ENCODE results near the gene RGS9. TPM values are rescaled to one million over a fixed set of nuclear protein-coding genes. Genes with fewer than 3 reads are reported as not detected.
A peak's percentile ranks its signal among the peaks of the same experiment; 100 is the strongest.
"Not testable (repeated sequence)": the region's sequence is repeated elsewhere in the genome, so short reads cannot be mapped to it uniquely, and the experiment has no call there.

The RGS9 gene
- total RNA-seq, 1 donor from 2014 or later, result 3.6 TPM

GRCh38 chr17:65180276-65180675 lies 43.1 kb downstream of the RGS9 start:
- DNase-seq (ENCODE audit: extremely low read depth, low read depth, low spot score), result not testable (repeated sequence)

GRCh38 chr17:65180752-65181236 lies 43.6 kb downstream of the RGS9 start:
- DNase-seq (ENCODE audit: extremely low read depth, low read depth, low spot score), result not testable (repeated sequence)

GRCh38 chr17:65181237-65182061 lies 44.3 kb downstream of the RGS9 start:
- DNase-seq (ENCODE audit: extremely low read depth, low read depth, low spot score), result no peak

GRCh38 chr17:65182233-65182632 lies 45.1 kb downstream of the RGS9 start:
- no peak for DNase-seq (ENCODE audit: extremely low read depth, low read depth, low spot score)

- DNase-seq (ENCODE audit: extremely low read depth, low read depth, low spot score), result peak; percentile 57
These were observed 46.6 kb downstream of the RGS9 start for GRCh38 chr17:65183736-65184135.

GRCh38 chr17:65184235-65184959 lies 47.2 kb downstream of the RGS9 start:
- DNase-seq (ENCODE audit: extremely low read depth, low read depth, low spot score), result no peak

GRCh38 chr17:65185062-65185461 lies 47.9 kb downstream of the RGS9 start:
- DNase-seq (ENCODE audit: extremely low read depth, low read depth, low spot score), result no peak

GRCh38 chr17:65185668-65186382 lies 48.7 kb downstream of the RGS9 start:
- DNase-seq (ENCODE audit: extremely low read depth, low read depth, low spot score), result no peak

GRCh38 chr17:65190467-65191097 lies 53.4 kb downstream of the RGS9 start:
- no peak for DNase-seq (ENCODE audit: extremely low read depth, low read depth, low spot score)

- no peak for DNase-seq (ENCODE audit: extremely low read depth, low read depth, low spot score)
These were observed 54.9 kb downstream of the RGS9 start for GRCh38 chr17:65191811-65192740.

- DNase-seq (ENCODE audit: extremely low read depth, low read depth, low spot score), result no peak
These were observed 56.1 kb downstream of the RGS9 start for GRCh38 chr17:65193305-65193704.

GRCh38 chr17:65193716-65194293 lies 56.6 kb downstream of the RGS9 start:
- DNase-seq (ENCODE audit: extremely low read depth, low read depth, low spot score), result no peak

- no peak for DNase-seq (ENCODE audit: extremely low read depth, low read depth, low spot score)
These were observed 57.6 kb downstream of the RGS9 start for GRCh38 chr17:65194670-65195334.

- no peak for DNase-seq (ENCODE audit: extremely low read depth, low read depth, low spot score)
These were observed 58.5 kb downstream of the RGS9 start for GRCh38 chr17:65195716-65196115.

- DNase-seq (ENCODE audit: extremely low read depth, low read depth, low spot score), result no peak
These were observed 59.4 kb downstream of the RGS9 start for GRCh38 chr17:65196617-65197016.

GRCh38 chr17:65197201-65197600 lies 60.0 kb downstream of the RGS9 start:
- no peak for DNase-seq (ENCODE audit: extremely low read depth, low read depth, low spot score)

GRCh38 chr17:65198653-65199382 lies 61.6 kb downstream of the RGS9 start:
- peak; percentile 41 for DNase-seq (ENCODE audit: extremely low read depth, low read depth, low spot score)

- no peak for DNase-seq (ENCODE audit: extremely low read depth, low read depth, low spot score)
These were observed 64.2 kb downstream of the RGS9 start for GRCh38 chr17:65201331-65201730.
